ENCODE measurements around the gene TMEM89. TPM values are rescaled to one million over a fixed set of nuclear protein-coding genes. Genes with fewer than 3 reads are reported as not detected.

The TMEM89 gene
- total RNA-seq, 1 experiment from 2014 or later: not detected

DNA sequence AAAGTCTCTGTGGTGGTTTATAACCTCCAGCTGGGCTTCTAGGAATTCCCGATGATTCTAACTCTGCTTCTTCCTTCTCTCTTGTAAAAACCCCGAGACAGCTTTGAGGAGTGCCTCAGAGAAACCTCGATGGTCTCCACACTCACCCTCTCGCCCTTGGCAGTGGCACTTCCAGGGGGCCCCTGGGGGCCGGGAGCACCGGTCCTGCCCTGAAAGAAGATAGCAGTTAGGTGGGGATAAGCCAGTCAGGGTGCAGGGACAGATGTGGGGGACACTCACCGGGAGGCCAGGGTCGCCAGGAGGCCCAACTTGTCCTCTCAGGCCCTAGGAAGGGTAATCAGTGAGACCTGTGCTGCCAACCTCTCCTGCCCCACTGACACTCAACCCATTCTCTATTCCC is 36.2 kb downstream of the TMEM89 start:
- BruUV-seq (replicated peaks): no TSS peak
- H3K27me3 ChIP-seq (ENCODE audit: low read length): no peaks in the 10 kb centered on the region
- DNase-seq (no peak), ATAC-seq (no peak)
- no peak overlapping the region for H3K4me2 ChIP-seq (ENCODE audit: low read length)
- no peak overlapping the region for H3K9ac ChIP-seq (ENCODE audit: low read length)
- H3K79me2 ChIP-seq (ENCODE audit: low read length): no peaks in the 10 kb centered on the region
- no peaks in the 10 kb centered on the region for H3K4me1 ChIP-seq (ENCODE audit: insufficient read depth, low read length)
- H3K27ac ChIP-seq (ENCODE audit: low read length): no peak overlapping the region
- no peaks in the 10 kb centered on the region for H3F3A ChIP-seq (ENCODE audit: low read length, unreplicated experiment)
- CTCF ChIA-PET: no interaction called here
- H2AFZ ChIP-seq (ENCODE audit: low read length): no peak overlapping the region
- H3K9me2 ChIP-seq (replicated peaks; ENCODE audit: low read length): no peaks in the 10 kb centered on the region
- H3K4me3 ChIP-seq (ENCODE audit: low read length): no peak overlapping the region
- TF ChIP-seq EZH2phosphoT487 (IDR thresholded peaks at IDR 0.05; ENCODE audit: borderline replicate concordance, low read length) (no peak), CTCF (conservative IDR thresholded peaks at IDR 0.05; ENCODE audit: low read depth, low read length) (no peak), EZH2 (IDR thresholded peaks at IDR 0.05; ENCODE audit: low read length, unreplicated experiment) (no peak)
- H3K36me3 ChIP-seq (ENCODE audit: low read depth, low read length): no peaks in the 10 kb centered on the region
- H4K20me1 ChIP-seq (ENCODE audit: low read length): no peaks in the 10 kb centered on the region
- intact Hi-C loops (cut with micrococcal nuclease): no loop called here
- H3K9me3 ChIP-seq (ENCODE audit: low read length): no peaks in the 10 kb centered on the region
- POLR2A ChIA-PET (ENCODE audit: unreplicated experiment): no interaction called here

DNA sequence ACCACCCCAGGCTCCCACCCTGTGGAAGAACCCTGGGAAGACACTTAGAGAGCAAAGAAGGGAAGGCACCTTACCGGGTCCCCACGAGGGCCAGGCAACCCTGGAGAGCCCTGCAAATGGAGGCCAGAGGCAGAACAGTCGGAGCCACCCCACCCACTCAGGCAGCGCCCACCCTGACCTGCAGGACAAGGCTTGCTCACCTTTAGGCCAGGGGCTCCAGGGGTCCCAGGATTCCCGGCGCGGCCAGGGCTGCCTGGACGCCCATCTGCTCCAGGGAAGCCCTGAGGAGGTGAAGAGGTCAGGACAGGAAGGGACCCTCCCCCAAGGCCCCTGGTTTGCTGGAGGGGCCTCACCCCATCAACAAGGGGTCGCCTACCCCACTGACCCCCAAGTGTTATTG is 36.7 kb downstream of the TMEM89 start:
- Histone ChIP-seq H3K27ac (ENCODE audit: low read length) (no peak overlapping the region), H3K4me2 (ENCODE audit: low read length) (no peak overlapping the region), H3K9me2 (replicated peaks; ENCODE audit: low read length) (no peaks in the 10 kb centered on the region), H3K79me2 (ENCODE audit: low read length) (no peaks in the 10 kb centered on the region), H3F3A (ENCODE audit: low read length, unreplicated experiment) (no peaks in the 10 kb centered on the region), H4K20me1 (ENCODE audit: low read length) (no peaks in the 10 kb centered on the region), H3K9ac (ENCODE audit: low read length) (no peak overlapping the region), H3K27me3 (ENCODE audit: low read length) (no peaks in the 10 kb centered on the region), H3K36me3 (ENCODE audit: low read depth, low read length) (no peaks in the 10 kb centered on the region), H3K9me3 (ENCODE audit: low read length) (no peaks in the 10 kb centered on the region), H2AFZ (ENCODE audit: low read length) (no peak overlapping the region), H3K4me1 (ENCODE audit: insufficient read depth, low read length) (no peaks in the 10 kb centered on the region), H3K4me3 (ENCODE audit: low read length) (no peak overlapping the region)
- intact Hi-C loops (cut with micrococcal nuclease): no loop called here
- POLR2A ChIA-PET (ENCODE audit: unreplicated experiment): no interaction called here
- DNase-seq (no peak), ATAC-seq (no peak)
- CTCF ChIA-PET: no interaction called here
- BruUV-seq (replicated peaks): no TSS peak
- TF ChIP-seq EZH2phosphoT487 (IDR thresholded peaks at IDR 0.05; ENCODE audit: borderline replicate concordance, low read length): no peak

- CTCF ChIA-PET: interaction anchor here (0.6 kb wide), 1 partner anchor 21 kb away, joined by 4 read pairs; no protein-coding TSS in a partner anchor
- Histone ChIP-seq H3K36me3 (ENCODE audit: low read depth, low read length) (no peaks in the 10 kb centered on the region), H2AFZ (ENCODE audit: low read length) (no peak overlapping the region), H3K79me2 (ENCODE audit: low read length) (no peaks in the 10 kb centered on the region), H3K9me2 (replicated peaks; ENCODE audit: low read length) (no peaks in the 10 kb centered on the region), H3K4me3 (ENCODE audit: low read length) (no peak overlapping the region), H3K9me3 (ENCODE audit: low read length) (no peaks in the 10 kb centered on the region), H3K4me1 (ENCODE audit: insufficient read depth, low read length) (no peaks in the 10 kb centered on the region), H3K4me2 (ENCODE audit: low read length) (no peak overlapping the region), H3K27ac (ENCODE audit: low read length) (no peak overlapping the region), H3K9ac (ENCODE audit: low read length) (no peak overlapping the region), H4K20me1 (ENCODE audit: low read length) (no peaks in the 10 kb centered on the region), H3K27me3 (ENCODE audit: low read length) (no peaks in the 10 kb centered on the region), H3F3A (ENCODE audit: low read length, unreplicated experiment) (no peaks in the 10 kb centered on the region)
- ATAC-seq: no peak
- intact Hi-C loops (cut with micrococcal nuclease): no loop called here
- DNase-seq: no peak
- no TSS peak for BruUV-seq (replicated peaks)
- POLR2A ChIA-PET (ENCODE audit: unreplicated experiment): no interaction called here
- TF ChIP-seq EZH2 (IDR thresholded peaks at IDR 0.05; ENCODE audit: low read length, unreplicated experiment) (no peak), EZH2phosphoT487 (IDR thresholded peaks at IDR 0.05; ENCODE audit: borderline replicate concordance, low read length) (no peak), CTCF (conservative IDR thresholded peaks at IDR 0.05; ENCODE audit: low read depth, low read length) (no peak)
These were observed 39.7 kb downstream of the TMEM89 start for GRCh38 chr3:48581621-48582481.

Data from PC-3 (cell line).